HepG2 (cell line): ENCODE results near the gene ZBTB37. TPM values are rescaled to one million over a fixed set of nuclear protein-coding genes. Genes with fewer than 3 reads are reported as not detected.

Experiments
- CHD2 ChIP-seq: IDR thresholded peaks from 2 replicates; pipeline ENCODE4 v1.6.1; 2011; ENCODE audit warnings: low read depth, low read length, improper control_type of control experiment
- EP300 ChIP-seq, 3 experiments: sonication (generic) in 1 of 3; formaldehyde crosslinking in 1 of 3; IDR thresholded peaks; 2 replicates each; pipeline versions ENCODE4 v1.5.1 to v1.6.1; 2011 to 2020; ENCODE audit warnings: low read depth in 2 of 3, low read length in 2 of 3, borderline replicate concordance in 1 of 3, improper control_type of control experiment in 1 of 3, mild to moderate bottlenecking in 1 of 3, missing genetic modification reagents in 1 of 3, moderate library complexity in 1 of 3
- FOXO1 ChIP-seq: sonication (generic); formaldehyde crosslinking; IDR thresholded peaks from 2 replicates; pipeline ENCODE4 v1.4.0; 2020; ENCODE audit warnings: missing genetic modification reagents
- GATA4 ChIP-seq: sonication (generic); IDR thresholded peaks from 2 replicates; pipeline ENCODE4 v1.6.1; 2016; ENCODE audit warnings: antibody characterized with exemption, low read depth, borderline replicate concordance
- RXRA ChIP-seq: sonication (generic); formaldehyde crosslinking; IDR thresholded peaks from 2 replicates; pipeline ENCODE4 v1.5.1; 2020; ENCODE audit warnings: missing genetic modification reagents
- SALL1 ChIP-seq: sonication (generic); formaldehyde crosslinking; IDR thresholded peaks from 2 replicates; pipeline ENCODE4 v1.8.0; 2022; ENCODE audit warnings: mild to moderate bottlenecking, missing genetic modification reagents
- SIX1 ChIP-seq: sonication (generic); formaldehyde crosslinking; IDR thresholded peaks from 2 replicates; pipeline ENCODE4 v1.4.0; 2020; ENCODE audit warnings: missing genetic modification reagents, borderline replicate concordance
- SP5 ChIP-seq: IDR thresholded peaks from 2 replicates; pipeline ENCODE4 v1.6.1; 2016; ENCODE audit warnings: low read depth, borderline replicate concordance
- YY1 ChIP-seq: IDR thresholded peaks from 2 replicates; pipeline ENCODE4 v1.6.1; 2011; ENCODE audit warnings: low read length, low read depth, moderate library complexity, mild to moderate bottlenecking; ENCODE audit not compliant: insufficient read depth, insufficient replicate concordance
- ZNF737 ChIP-seq: sonication (generic); formaldehyde crosslinking; IDR thresholded peaks from 2 replicates; pipeline ENCODE4 v1.5.0; 2020; ENCODE audit warnings: missing genetic modification reagents, mild to moderate bottlenecking, borderline replicate concordance
- polyA plus RNA-seq, 8 experiments: library from polyadenylated mRNA; depleted of rRNA in 3 of 8; stranded (reverse) in 7 of 8; unstranded in 1 of 8; fragments of >200 nt; fragmentation: Illumina TruSeq in 4 of 8; extraction: Trizol in 4 of 8; gene quantifications; 2 replicates each; pipeline versions ENCODE4 v1.2.1 to v1.2.3, GENCODE V29; 2011 to 2016; ENCODE audit warnings: low read depth in 4 of 8, missing spikeins in 1 of 8, mixed read lengths in 1 of 8; ENCODE audit not compliant: insufficient read depth in 1 of 8
- total RNA-seq, 5 experiments: library from RNA; depleted of rRNA; stranded (reverse); fragments of >200 nt; fragmentation: Illumina TruSeq; extraction: Trizol; gene quantifications; 2 replicates each; pipeline ENCODE4 v1.2.3, GENCODE V29; 2016; ENCODE audit warnings: low read depth in 1 of 5
- TF ChIP-seq, protein P1 (sequence below): sonication (generic); formaldehyde crosslinking; IDR thresholded peaks from 2 replicates; pipeline ENCODE4 v1.5.1; 2020; ENCODE audit warnings: missing genetic modification reagents, mild to moderate bottlenecking, borderline replicate concordance

Gene ZBTB37
- total and polyA plus RNA-seq, 2 of the 13 experiments (the other 11 are each of a cell fraction or from before 2014, with no cell fraction given), result 2.6 to 7.7 TPM

DNA sequence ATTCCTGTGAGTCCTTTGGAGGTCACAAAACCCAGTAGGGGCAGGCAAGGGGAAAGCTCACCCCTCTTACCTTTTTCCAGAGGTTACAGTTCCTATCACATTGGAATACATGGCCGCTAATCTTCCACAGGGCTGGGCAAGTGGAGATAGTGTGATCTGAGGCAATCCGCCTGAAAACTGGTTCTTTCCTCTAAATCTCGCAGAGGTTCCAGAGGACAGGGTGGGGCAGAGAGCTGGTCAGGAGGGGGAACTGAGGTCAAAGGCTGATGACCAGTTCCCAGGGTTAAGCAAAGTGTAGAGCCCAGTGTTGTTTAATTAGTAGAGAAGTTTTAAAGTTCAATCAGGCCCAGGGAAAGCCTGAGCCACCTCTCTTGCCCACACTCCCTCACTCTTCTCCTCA, 49.0 kb downstream of the ZBTB37 start, which contains the start of gene SERPINC1 (continued):
- TF ChIP-seq, protein P1, sequence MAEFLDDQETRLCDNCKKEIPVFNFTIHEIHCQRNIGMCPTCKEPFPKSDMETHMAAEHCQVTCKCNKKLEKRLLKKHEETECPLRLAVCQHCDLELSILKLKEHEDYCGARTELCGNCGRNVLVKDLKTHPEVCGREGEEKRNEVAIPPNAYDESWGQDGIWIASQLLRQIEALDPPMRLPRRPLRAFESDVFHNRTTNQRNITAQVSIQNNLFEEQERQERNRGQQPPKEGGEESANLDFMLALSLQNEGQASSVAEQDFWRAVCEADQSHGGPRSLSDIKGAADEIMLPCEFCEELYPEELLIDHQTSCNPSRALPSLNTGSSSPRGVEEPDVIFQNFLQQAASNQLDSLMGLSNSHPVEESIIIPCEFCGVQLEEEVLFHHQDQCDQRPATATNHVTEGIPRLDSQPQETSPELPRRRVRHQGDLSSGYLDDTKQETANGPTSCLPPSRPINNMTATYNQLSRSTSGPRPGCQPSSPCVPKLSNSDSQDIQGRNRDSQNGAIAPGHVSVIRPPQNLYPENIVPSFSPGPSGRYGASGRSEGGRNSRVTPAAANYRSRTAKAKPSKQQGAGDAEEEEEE (CRISPR knock-in tag), result no peak
- peak; percentile 27; the same call in 1 of the 2 replicates for TF ChIP-seq SALL1
- TF ChIP-seq CHD2, result peak; percentile 82
- TF ChIP-seq SIX1, result no peak
- no peak for TF ChIP-seq ZNF737
- TF ChIP-seq RXRA (CRISPR knock-in tag), result peak; percentile 86
- TF ChIP-seq FOXO1 (CRISPR knock-in tag), result 0 out of 2 replicates have a peak, but pooled peaks have one; percentile 34
- TF ChIP-seq YY1, result peak; percentile 49
- TF ChIP-seq SP5, result no peak
- TF ChIP-seq GATA4, result peak; percentile 18; the same call in 1 of the 2 replicates
- peak; percentile 20 to 68; a peak in 2 of 4 replicates for TF ChIP-seq EP300 (IDR thresholded peaks at IDR 0.05; ENCODE audit: low read depth in 2 of 2, low read length in 2 of 2)
- no peak for TF ChIP-seq EP300 (CRISPR knock-in tag; IDR thresholded peaks at IDR 0.05; ENCODE audit: borderline replicate concordance)
- TF ChIP-seq, all 625 proteins: peak for 85
